DND-41 (cell line): ENCODE measurements around the gene DIAPH3.

Source experiments
- CTCF ChIP-seq: IDR thresholded peaks from 2 replicates; pipeline ENCODE4 v1.5.1; 2012; ENCODE audit warnings: borderline replicate concordance, low read length, moderate library complexity, mild to moderate bottlenecking; ENCODE audit not compliant: poor library complexity, severe bottlenecking; ENCODE audit errors: extremely low read depth
- EZH2 ChIP-seq: IDR thresholded peaks from 3 replicates; pipeline ENCODE4 v1.6.1; 2012; ENCODE audit warnings: borderline replicate concordance, low read depth, mild to moderate bottlenecking, moderate library complexity, low read length, inconsistent platforms; ENCODE audit not compliant: severe bottlenecking

GRCh38 chr13:60032851-60033250 is 130.9 kb downstream of the DIAPH3 start:
- TF ChIP-seq CTCF (no peak), EZH2 (no peak)
